IMR-90 (cell line): ENCODE results near the gene CHPT1. TPM values are rescaled to one million over a fixed set of nuclear protein-coding genes. Genes with fewer than 3 reads are reported as not detected.

Experiments
- ATAC-seq: fragments of 200-7000 bp; cut with Tn5 transposase; 2 replicates; pipeline ENCODE4 v1.9.1; 2020; ENCODE audit warnings: low read depth, mild to moderate bottlenecking, moderate library complexity
- BruUV-seq: library from RNA; stranded (reverse); fragments of 400-500 nt; replicated peaks from 2 replicates; lab custom pipeline; 2021; lab: Mats Ljungman, UMichigan
- CTCF ChIA-PET: fragments of 300-600 bp; formaldehyde crosslinking; extraction: SDS; loops from one replicate; lab custom pipeline; 2021; ENCODE audit warnings: antibody characterized with exemption; lab: Yijun Ruan, JAX
- POLR2A ChIA-PET: fragments of 300-600 bp; sonication (Branson Sonifier 250); formaldehyde crosslinking; loops from one replicate; lab custom pipeline; 2022; ENCODE audit warnings: antibody characterized with exemption; ENCODE audit not compliant: unreplicated experiment; lab: Charles Lee
- DNase-seq: peaks from one replicate; pipeline ENCODE4 v3.0.0; 2013
- H2AFZ ChIP-seq: replicated peaks from 2 replicates; pipeline ENCODE3; 2013; ENCODE audit warnings: low read length, mild to moderate bottlenecking; ENCODE audit not compliant: poor library complexity
- H2AK5ac ChIP-seq: 2 replicates; pipeline ENCODE4 v1.6.1; 2013; ENCODE audit warnings: low read depth, low read length, inconsistent platforms
- H2AK9ac ChIP-seq: replicated peaks from 2 replicates; pipeline ENCODE3; 2013; ENCODE audit warnings: mild to moderate bottlenecking, low read depth, low read length, moderate library complexity; ENCODE audit not compliant: poor library complexity
- H2BK120ac ChIP-seq: 2 replicates; pipeline ENCODE4 v1.6.1; 2013; ENCODE audit warnings: low read depth, low read length, inconsistent platforms
- H2BK15ac ChIP-seq: 3 replicates; pipeline ENCODE4 v1.6.1; 2013; ENCODE audit warnings: low read depth, low read length, inconsistent platforms
- H2BK20ac ChIP-seq: 2 replicates; pipeline ENCODE4 v1.6.1; 2013; ENCODE audit warnings: low read depth, mild to moderate bottlenecking, inconsistent platforms, low read length, moderate library complexity
- H2BK5ac ChIP-seq: 2 replicates; pipeline ENCODE4 v1.6.1; 2013; ENCODE audit warnings: mild to moderate bottlenecking, low read depth, low read length, inconsistent platforms; ENCODE audit not compliant: poor library complexity, severe bottlenecking
- H3K14ac ChIP-seq: replicated peaks from 2 replicates; pipeline ENCODE4 v1.6.1; 2013; ENCODE audit warnings: low read depth, low read length, inconsistent platforms
- H3K18ac ChIP-seq: 2 replicates; pipeline ENCODE4 v1.6.1; 2013; ENCODE audit warnings: low read depth, low read length, control low read depth
- H3K23ac ChIP-seq: 2 replicates; pipeline ENCODE4 v1.6.1; 2013; ENCODE audit warnings: low read depth, low read length, inconsistent platforms
- H3K27ac ChIP-seq: 2 replicates; pipeline ENCODE4 v1.5.1; 2013; ENCODE audit warnings: mild to moderate bottlenecking, control low read depth, low read length; ENCODE audit not compliant: insufficient read depth
- H3K27me3 ChIP-seq: 2 replicates; pipeline ENCODE4 v1.6.1; 2013; ENCODE audit warnings: low read length; ENCODE audit not compliant: control insufficient read depth, insufficient read depth
- H3K36me3 ChIP-seq: 2 replicates; pipeline ENCODE4 v1.6.1; 2013; ENCODE audit warnings: low read length, mixed read lengths; ENCODE audit not compliant: control insufficient read depth, insufficient read depth
- H3K4ac ChIP-seq: 2 replicates; pipeline ENCODE4 v1.6.1; 2013; ENCODE audit warnings: low read depth, low read length, inconsistent platforms
- H3K4me1 ChIP-seq: 2 replicates; pipeline ENCODE4 v1.6.1; 2013; ENCODE audit warnings: low read length, mixed read lengths; ENCODE audit not compliant: control insufficient read depth, insufficient read depth
- H3K4me2 ChIP-seq: 2 replicates; pipeline ENCODE4 v1.6.1; 2013; ENCODE audit warnings: low read depth, mild to moderate bottlenecking, control low read depth, low read length, moderate library complexity
- H3K4me3 ChIP-seq: 2 replicates; pipeline ENCODE4 v1.5.1; 2013; ENCODE audit warnings: low read depth, mild to moderate bottlenecking, control low read depth, low read length, moderate library complexity; ENCODE audit not compliant: insufficient read depth
- H3K56ac ChIP-seq: 2 replicates; pipeline ENCODE4 v1.6.1; 2013; ENCODE audit warnings: low read length, inconsistent platforms; ENCODE audit not compliant: insufficient read depth; ENCODE audit errors: extremely low read depth
- H3K79me1 ChIP-seq, 2 experiments: 2 replicates each; pipeline ENCODE4 v1.6.1; 2013; ENCODE audit warnings: low read length in 2 of 2, inconsistent platforms in 1 of 2, low read depth in 1 of 2
- H3K9ac ChIP-seq: 2 replicates; pipeline ENCODE4 v1.6.1; 2013; ENCODE audit warnings: low read depth, low read length, control low read depth
- H3K9me1 ChIP-seq: 2 replicates; pipeline ENCODE4 v1.6.1; 2013; ENCODE audit warnings: low read length, inconsistent platforms; ENCODE audit not compliant: insufficient read depth
- H3K9me3 ChIP-seq: 2 replicates; pipeline ENCODE4 v1.6.1; 2013; ENCODE audit warnings: low read length; ENCODE audit not compliant: control insufficient read depth, insufficient read depth
- H4K20me1 ChIP-seq: 2 replicates; pipeline ENCODE4 v1.6.1; 2013; ENCODE audit warnings: low read length, inconsistent platforms; ENCODE audit not compliant: insufficient read depth
- H4K5ac ChIP-seq: 2 replicates; pipeline ENCODE4 v1.6.1; 2013; ENCODE audit warnings: mild to moderate bottlenecking, low read depth, low read length, control low read depth
- H4K8ac ChIP-seq, 2 experiments: 2 replicates each; pipeline ENCODE4 v1.6.1; 2013; ENCODE audit warnings: low read depth in 2 of 2, low read length in 2 of 2, control low read depth in 1 of 2, inconsistent platforms in 1 of 2
- H4K91ac ChIP-seq: 2 replicates; pipeline ENCODE4 v1.6.1; 2013; ENCODE audit warnings: low read depth, low read length, inconsistent platforms; ENCODE audit not compliant: insufficient read depth
- CEBPB ChIP-seq: IDR thresholded peaks from 2 replicates; pipeline ENCODE4 v1.6.1; 2012; ENCODE audit warnings: low read depth, low read length, improper control_type of control experiment
- CHD1 ChIP-seq: IDR thresholded peaks from 2 replicates; pipeline ENCODE4 v1.6.1; 2012; ENCODE audit warnings: low read depth, low read length, improper control_type of control experiment
- CTCF ChIP-seq: conservative IDR thresholded peaks from 2 replicates; pipeline ENCODE4 v1.5.1; 2012; ENCODE audit warnings: mild to moderate bottlenecking, low read depth, low read length, improper control_type of control experiment
- ELK1 ChIP-seq: fragments of 150-350 bp; IDR thresholded peaks from 2 replicates; pipeline ENCODE4 v1.6.1; 2016; ENCODE audit warnings: low read depth, mild to moderate bottlenecking, low read length, moderate library complexity, borderline replicate concordance
- FOS ChIP-seq: fragments of 150-350 bp; IDR thresholded peaks from 2 replicates; pipeline ENCODE4 v1.6.1; 2016; ENCODE audit warnings: low read depth, low read length
- MAFK ChIP-seq: IDR thresholded peaks from 2 replicates; pipeline ENCODE4 v1.6.1; 2012; ENCODE audit warnings: low read depth, low read length, improper control_type of control experiment
- MXI1 ChIP-seq: IDR thresholded peaks from 2 replicates; pipeline ENCODE4 v1.6.1; 2012; ENCODE audit warnings: low read depth, mild to moderate bottlenecking, low read length, moderate library complexity, borderline replicate concordance
- POLR2A ChIP-seq: IDR thresholded peaks from 2 replicates; pipeline ENCODE4 v1.6.1; 2012; ENCODE audit warnings: mild to moderate bottlenecking, low read depth, low read length
- RCOR1 ChIP-seq: IDR thresholded peaks from 2 replicates; pipeline ENCODE4 v1.6.1; 2012; ENCODE audit warnings: mild to moderate bottlenecking, low read length, improper control_type of control experiment; ENCODE audit not compliant: insufficient replicate concordance
- RFX5 ChIP-seq: IDR thresholded peaks from 2 replicates; pipeline ENCODE4 v1.8.0; 2012; ENCODE audit warnings: low read depth, mild to moderate bottlenecking, low read length, moderate library complexity
- SMC3 ChIP-seq: fragments of 150-350 bp; IDR thresholded peaks from 2 replicates; pipeline ENCODE4 v1.6.1; 2016; ENCODE audit warnings: low read depth, mild to moderate bottlenecking, antibody characterized with exemption, low read length, moderate library complexity
- USF2 ChIP-seq: fragments of 150-350 bp; IDR thresholded peaks from 2 replicates; pipeline ENCODE4 v1.6.1; 2017; ENCODE audit warnings: mild to moderate bottlenecking, antibody characterized with exemption, low read length, low read depth
- dilution Hi-C: fragments of 300-500 bp; cut with HindIII; formaldehyde crosslinking; loops from one replicate; pipeline ENCODE4 v1.14.3; 2018; ENCODE audit warnings: low sequenced_read_pairs; ENCODE audit not compliant: unreplicated experiment
- in situ Hi-C: fragments of 300-500 bp; cut with MboI; formaldehyde crosslinking; loops from 3 replicates; pipeline ENCODE4 v1.14.3; 2019; ENCODE audit warnings: low sequenced_read_pairs, inconsistent platforms, mixed read lengths
- intact Hi-C: fragments of 100-400 bp; cut with micrococcal nuclease; formaldehyde crosslinking; loops from 2 replicates; pipeline ENCODE4 v1.10.0; 2022
- polyA plus RNA-seq, 3 experiments: library from polyadenylated mRNA; depleted of rRNA; stranded (reverse); fragments of >200 nt; gene quantifications; 2 replicates each; pipeline ENCODE4 v1.2.3, GENCODE V29; 2012; ENCODE audit warnings: low replicate concordance in 1 of 3
- total RNA-seq: library from RNA; depleted of rRNA; stranded (reverse); fragments of >200 nt; gene quantifications from 2 replicates; pipeline ENCODE4 v1.2.3, GENCODE V29; 2012

CHPT1 gene
- total and polyA plus RNA-seq, 2 of the 4 experiments (the other 2 are of a cell fraction): 8.1 to 11.7 TPM

- Histone ChIP-seq H3K4me3 (no peak overlapping the region), H3K4ac (no peak overlapping the region), H3K27ac (no peak overlapping the region), H2BK15ac (no peak overlapping the region), H3K18ac (no peak overlapping the region), H2BK5ac (no peak overlapping the region), H2BK20ac (no peak overlapping the region), H3K9me1 (no peaks in the 10 kb centered on the region), H4K8ac (no peak overlapping the region), H3K79me1 (no peaks in the 10 kb centered on the region), H3K4me2 (no peak overlapping the region), H3K23ac (no peak overlapping the region), H3K9me3 (no peaks in the 10 kb centered on the region), H2AK5ac (no peak overlapping the region), H3K9ac (no peak overlapping the region), H3K56ac (no peak overlapping the region), H4K5ac (no peak overlapping the region), H2AFZ (no peak overlapping the region), H3K27me3 (no peaks in the 10 kb centered on the region), H4K20me1 (no peaks in the 10 kb centered on the region), H3K14ac (no peak overlapping the region), H4K91ac (no peak overlapping the region), H3K4me1 (no peaks in the 10 kb centered on the region), H2BK120ac (no peak overlapping the region), H3K36me3 (peaks cover 2% of the 10 kb centered on the region; the same call in 1 of the 2 replicates), H2AK9ac (no peak overlapping the region)
- CTCF ChIA-PET: no interaction called here
- intact Hi-C loops (no loop called here), in situ Hi-C loops (no loop called here), dilution Hi-C loops (no loop called here)
- no peak for TF ChIP-seq MXI1
- no peak for TF ChIP-seq ELK1
- TF ChIP-seq USF2: no peak
- TF ChIP-seq RCOR1: no peak
- TF ChIP-seq POLR2A: no peak
- no peak for TF ChIP-seq CTCF
- TF ChIP-seq RFX5: no peak
- TF ChIP-seq MAFK: no peak
- TF ChIP-seq SMC3: no peak
- TF ChIP-seq CHD1: no peak
- TF ChIP-seq CEBPB: no peak
- TF ChIP-seq FOS: no peak
- BruUV-seq: no TSS peak
- POLR2A ChIA-PET: no interaction called here
- DNase-seq (no peak), ATAC-seq (no peak)
These were observed 32.4 kb downstream of the CHPT1 start for GRCh38 chr12:101729842-101730241.
